H1 (cell line): Measurements from ENCODE around the gene ENPP3. TPM values are rescaled to one million over a fixed set of nuclear protein-coding genes. Genes with fewer than 3 reads are reported as not detected.

Source experiments
- CTCF ChIA-PET: fragments of 300-600 bp; sonication (Branson Sonifier 250); formaldehyde crosslinking; loops from one replicate; lab custom pipeline; 2021; ENCODE audit not compliant: partially characterized antibody; lab: Charles Lee
- POLR2A ChIA-PET: fragments of 300-600 bp; sonication (Branson Sonifier 250); formaldehyde crosslinking; loops from one replicate; lab custom pipeline; 2021; ENCODE audit warnings: inconsistent platforms; ENCODE audit not compliant: partially characterized antibody; lab: Charles Lee
- DNase-seq, 2 experiments: peaks; one replicate each; pipeline versions ENCODE4 v3.0.0 to v3.0.0-alpha.2; 2010 to 2022; ENCODE audit warnings: low spot score in 2 of 2, low read depth in 1 of 2, mixed read lengths in 1 of 2
- FAIRE-seq: peaks from 2 replicates; lab custom pipeline; 2011; peaks lifted over from hg19 to GRCh38; lab: Jason Lieb, UNC
- H2AFZ ChIP-seq: 2 replicates; pipeline ENCODE4 v1.8.1; 2012; ENCODE audit warnings: low read length, inconsistent platforms
- H2AK5ac ChIP-seq: 2 replicates; pipeline ENCODE4 v1.6.1; 2013; ENCODE audit warnings: low read depth, low read length
- H2BK120ac ChIP-seq: replicated peaks from 2 replicates; pipeline ENCODE3; 2013; ENCODE audit warnings: low read depth, low read length, inconsistent platforms
- H2BK12ac ChIP-seq: 2 replicates; pipeline ENCODE4 v1.6.1; 2013; ENCODE audit warnings: low read depth, low read length
- H2BK15ac ChIP-seq: 2 replicates; pipeline ENCODE4 v1.6.1; 2013; ENCODE audit warnings: low read length
- H2BK20ac ChIP-seq: 2 replicates; pipeline ENCODE4 v1.6.1; 2013; ENCODE audit warnings: low read length
- H2BK5ac ChIP-seq: 2 replicates; pipeline ENCODE4 v1.6.1; 2013; ENCODE audit warnings: low read depth, low read length
- H3K14ac ChIP-seq: 2 replicates; pipeline ENCODE4 v1.6.1; 2013; ENCODE audit warnings: inconsistent platforms; ENCODE audit not compliant: insufficient read length
- H3K18ac ChIP-seq: 2 replicates; pipeline ENCODE4 v1.6.1; 2013; ENCODE audit warnings: low read length; ENCODE audit errors: extremely low read depth
- H3K23ac ChIP-seq: 2 replicates; pipeline ENCODE4 v1.6.1; 2013; ENCODE audit warnings: inconsistent platforms; ENCODE audit not compliant: insufficient read length
- H3K23me2 ChIP-seq: 2 replicates; pipeline ENCODE4 v1.6.1; 2013; ENCODE audit warnings: low read depth, low read length
- H3K27ac ChIP-seq: 2 replicates; pipeline ENCODE4 v1.6.1; 2011; ENCODE audit warnings: low read depth, low read length, inconsistent platforms
- H3K27me3 ChIP-seq, 4 experiments: replicated peaks in 1 of 4; 1 replicate in 1 of 4; 2 replicates in 3 of 4; pipeline versions ENCODE4 v1.6.1 to v1.8.1; 2011 to 2013; ENCODE audit warnings: low read length in 3 of 4, mild to moderate bottlenecking in 3 of 4, inconsistent platforms in 2 of 4, mixed read lengths in 2 of 4, moderate library complexity in 1 of 4; ENCODE audit not compliant: control insufficient read depth in 3 of 4, insufficient read depth in 3 of 4; ENCODE audit errors: extremely low read depth in 1 of 4
- H3K36me3 ChIP-seq, 4 experiments: 2 replicates each; pipeline versions ENCODE4 v1.6.1 to v1.8.1; 2011 to 2013; ENCODE audit warnings: mild to moderate bottlenecking in 4 of 4, low read length in 3 of 4, moderate library complexity in 2 of 4, control low read depth in 1 of 4, inconsistent platforms in 1 of 4; ENCODE audit not compliant: insufficient read depth in 4 of 4, control insufficient read depth in 2 of 4
- H3K4ac ChIP-seq: replicated peaks from 2 replicates; pipeline ENCODE3; 2013; ENCODE audit warnings: low read length, low read depth, mixed read lengths, inconsistent platforms; ENCODE audit not compliant: insufficient read length
- H3K4me1 ChIP-seq, 4 experiments: replicated peaks in 1 of 4; 1 replicate in 1 of 4; 2 replicates in 3 of 4; pipeline versions ENCODE4 v1.6.1 to v1.8.1; 2011 to 2013; ENCODE audit warnings: low read length in 3 of 4, inconsistent platforms in 2 of 4, mixed read lengths in 1 of 4; ENCODE audit not compliant: insufficient read depth in 4 of 4, control insufficient read depth in 3 of 4
- H3K4me2 ChIP-seq, 2 experiments: 2 replicates each; pipeline versions ENCODE4 v1.6.1 to v1.8.1; 2011 to 2013; ENCODE audit warnings: low read depth in 2 of 2, low read length in 2 of 2, control low read depth in 1 of 2, inconsistent platforms in 1 of 2, mild to moderate bottlenecking in 1 of 2; ENCODE audit not compliant: insufficient read depth in 1 of 2
- H3K4me3 ChIP-seq, 4 experiments: fragments of 200-600, 300-600 bp in 1 of 4; sonication (generic), shearing (Covaris generic), sonication (Bioruptor Twin) in 1 of 4; 2 replicates each; pipeline versions ENCODE4 v1.5.1 to v1.8.1; 2011 to 2016; ENCODE audit warnings: low read length in 4 of 4, low read depth in 3 of 4, control low read depth in 2 of 4, inconsistent platforms in 2 of 4, mild to moderate bottlenecking in 2 of 4, mixed read lengths in 1 of 4, moderate library complexity in 1 of 4; ENCODE audit not compliant: insufficient read depth in 2 of 4; ENCODE audit errors: extremely low read depth in 1 of 4
- H3K56ac ChIP-seq: replicated peaks from 2 replicates; pipeline ENCODE3; 2013; ENCODE audit warnings: low read depth, mild to moderate bottlenecking, mixed read lengths, low read length, inconsistent platforms; ENCODE audit not compliant: insufficient read length
- H3K79me1 ChIP-seq: 2 replicates; pipeline ENCODE4 v1.6.1; 2013; ENCODE audit warnings: low read depth, low read length, control low read depth
- H3K79me2 ChIP-seq, 2 experiments: 2 replicates each; pipeline versions ENCODE4 v1.6.1 to v1.8.1; 2012 to 2013; ENCODE audit warnings: low read length in 2 of 2, mild to moderate bottlenecking in 2 of 2, inconsistent platforms in 1 of 2; ENCODE audit not compliant: insufficient read depth in 2 of 2, control insufficient read depth in 1 of 2
- H3K9ac ChIP-seq, 4 experiments: replicated peaks in 1 of 4; 1 replicate in 1 of 4; 2 replicates in 3 of 4; pipeline versions ENCODE4 v1.6.1 to v1.8.1; 2011 to 2013; ENCODE audit warnings: low read depth in 3 of 4, low read length in 3 of 4, control low read depth in 2 of 4, mild to moderate bottlenecking in 2 of 4, moderate library complexity in 2 of 4, inconsistent platforms in 1 of 4; ENCODE audit errors: extremely low read depth in 1 of 4
- H3K9me3 ChIP-seq, 2 experiments: 2 replicates each; pipeline versions ENCODE4 v1.6.1 to v1.8.1; 2012 to 2013; ENCODE audit warnings: mild to moderate bottlenecking in 2 of 2, moderate library complexity in 2 of 2, control low read depth in 1 of 2, inconsistent platforms in 1 of 2, low read depth in 1 of 2, low read length in 1 of 2, mixed read lengths in 1 of 2; ENCODE audit not compliant: insufficient read depth in 2 of 2
- H4K20me1 ChIP-seq, 2 experiments: replicated peaks in 1 of 2; 2 replicates each; pipeline versions ENCODE3 to v1.8.1; 2011 to 2013; ENCODE audit warnings: inconsistent platforms in 2 of 2, low read length in 2 of 2, mild to moderate bottlenecking in 1 of 2; ENCODE audit not compliant: insufficient read depth in 2 of 2, control insufficient read depth in 1 of 2
- H4K5ac ChIP-seq: 2 replicates; pipeline ENCODE4 v1.6.1; 2013; ENCODE audit warnings: low read length, low read depth, mixed read lengths, inconsistent platforms; ENCODE audit not compliant: insufficient read length
- H4K8ac ChIP-seq: 2 replicates; pipeline ENCODE4 v1.8.0; 2013; ENCODE audit warnings: mild to moderate bottlenecking, moderate library complexity, low read length, inconsistent platforms; ENCODE audit not compliant: insufficient read depth; ENCODE audit errors: extremely low read depth
- H4K91ac ChIP-seq: replicated peaks from 2 replicates; pipeline ENCODE3; 2013; ENCODE audit warnings: low read length, mixed read lengths, inconsistent platforms; ENCODE audit not compliant: insufficient read length
- GTF2F1 ChIP-seq: IDR thresholded peaks from 2 replicates; pipeline ENCODE4 v1.6.1; 2012; ENCODE audit warnings: low read depth, low read length, improper control_type of control experiment, borderline replicate concordance
- JUN ChIP-seq: IDR thresholded peaks from 2 replicates; pipeline ENCODE4 v1.6.1; 2011; ENCODE audit warnings: low read depth, mild to moderate bottlenecking, improper control_type of control experiment, low read length
- SIN3A ChIP-seq, 2 experiments: IDR thresholded peaks in 1 of 2; conservative IDR thresholded peaks in 1 of 2; 2 replicates each; pipeline ENCODE4 v1.6.1; 2011 to 2012; ENCODE audit warnings: low read length in 2 of 2, improper control_type of control experiment in 1 of 2, low read depth in 1 of 2, mild to moderate bottlenecking in 1 of 2
- SIX5 ChIP-seq: IDR thresholded peaks from 2 replicates; pipeline ENCODE4 v1.6.1; 2011; ENCODE audit warnings: mild to moderate bottlenecking, low read depth, low read length
- WGBS, 2 experiments: shearing (Covaris generic) in 1 of 2; methylation state at CpG; one replicate each; pipeline versions ENCODE4 v1.1.6 to v1.1.7; 2013 to 2015; ENCODE audit warnings: low lambda C conversion rate in 2 of 2, mixed read lengths in 2 of 2, inconsistent platforms in 1 of 2, low coverage in 1 of 2, missing lambda C conversion rate in 1 of 2; ENCODE audit not compliant: insufficient replicate concordance in 2 of 2, insufficient coverage in 1 of 2, insufficient read length in 1 of 2; ENCODE audit errors: extremely low coverage in 1 of 2, missing lambda C conversion rate in 1 of 2; 5-methylcytosine and 5-hydroxymethylcytosine counted together
- polyA plus RNA-seq, 7 experiments: library from polyadenylated mRNA; depleted of rRNA in 3 of 7; stranded (reverse) in 5 of 7; unstranded in 2 of 7; fragments of >200 nt in 5 of 7; fragments of 200-250 nt in 2 of 7; gene quantifications; 1 replicate in 5 of 7; 2 replicates in 1 of 7; 4 replicates in 1 of 7; pipeline versions ENCODE4 v1.2.1 to v1.2.3, GENCODE V29; 2011 to 2013; ENCODE audit warnings: missing spikeins in 2 of 7, mixed read lengths in 2 of 7
- total RNA-seq: library from RNA; stranded (reverse); fragmentation: NEBNext Ultra II Directional; extraction: Animal tissue kit (Norgen Biotek cat#: 25700); gene quantifications from 2 replicates; pipeline ENCODE4 v1.2.1, GENCODE V29; 2021
- TF ChIP-seq, protein P1 (sequence below): IDR thresholded peaks from 2 replicates; pipeline ENCODE4 v1.6.1; 2012; ENCODE audit warnings: inconsistent platforms

The ENPP3 gene
- total and polyA plus RNA-seq, 2 of the 8 experiments (the other 6 are each of a cell fraction or from before 2014, with no cell fraction given) = 0.11 TPM; not detected in 1

DNA sequence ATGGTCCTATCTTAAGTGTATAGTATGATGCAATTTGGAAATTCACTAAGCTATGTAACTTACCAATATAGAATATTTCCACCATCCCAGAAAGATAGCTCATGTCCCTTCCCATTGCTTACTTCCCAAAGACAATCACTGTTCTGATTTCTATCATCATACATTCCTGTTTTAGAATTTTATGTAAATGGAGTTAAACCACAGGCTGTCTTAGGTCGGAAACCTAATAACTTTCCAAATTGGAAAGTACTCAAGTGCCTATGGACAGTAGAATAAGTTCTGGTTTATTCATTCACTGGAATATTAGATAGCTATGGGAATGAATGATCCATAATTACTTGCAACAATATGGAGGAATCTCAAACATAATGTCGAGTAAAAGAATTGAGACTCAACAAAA lies 20.1 kb downstream of the ENPP3 start:
- POLR2A ChIA-PET = no interaction called here
- H3K79me2 ChIP-seq = no peaks in the 10 kb centered on the region
- H4K91ac ChIP-seq = no peak overlapping the region
- FAIRE-seq (no peak), DNase-seq (no peak)
- H4K20me1 ChIP-seq = no peaks in the 10 kb centered on the region
- H3K23me2 ChIP-seq = no peaks in the 10 kb centered on the region
- H3K27me3 ChIP-seq = no peaks in the 10 kb centered on the region; a peak in 1 of 7 replicates
- no peak overlapping the region for H2BK12ac ChIP-seq
- H2AK5ac ChIP-seq = no peak overlapping the region
- H3K56ac ChIP-seq = no peak overlapping the region
- no peaks in the 10 kb centered on the region for H3K36me3 ChIP-seq
- 90% methylated on average over 2 of the region's 2 CpGs; no CpG with 5 or more reads in 1 of the 2 experiments for WGBS, 2 experiments
- H3K27ac ChIP-seq = no peak overlapping the region
- no peak overlapping the region for H3K4me2 ChIP-seq
- H2BK5ac ChIP-seq = no peak overlapping the region
- H3K14ac ChIP-seq = no peak overlapping the region
- H3K9ac ChIP-seq = no peak overlapping the region
- H2BK15ac ChIP-seq = no peak overlapping the region
- H3K4ac ChIP-seq = no peak overlapping the region
- H2BK20ac ChIP-seq = no peak overlapping the region
- H3K23ac ChIP-seq = no peak overlapping the region
- no peak overlapping the region for H2AFZ ChIP-seq
- no peak overlapping the region for H3K4me3 ChIP-seq
- no peaks in the 10 kb centered on the region for H3K4me1 ChIP-seq
- H4K8ac ChIP-seq = no peak overlapping the region
- no peak overlapping the region for H2BK120ac ChIP-seq
- H3K9me3 ChIP-seq = no peaks in the 10 kb centered on the region
- H3K18ac ChIP-seq = no peak overlapping the region
- CTCF ChIA-PET = interaction anchor here (0.6 to 4.5 kb wide), 7 partner anchors 9 to 1633 kb away, joined by 3 to 21 read pairs (median 3); partner anchors contain the start of gene MED23
- TF ChIP-seq SIN3A (conservative IDR thresholded peaks at IDR 0.05 in 1 of 2, IDR thresholded peaks at IDR 0.05 in 1 of 2; ENCODE audit: low read depth in 1 of 2, low read length in 2 of 2) = no peak
- no peak for TF ChIP-seq JUN
- TF ChIP-seq, protein P1, sequence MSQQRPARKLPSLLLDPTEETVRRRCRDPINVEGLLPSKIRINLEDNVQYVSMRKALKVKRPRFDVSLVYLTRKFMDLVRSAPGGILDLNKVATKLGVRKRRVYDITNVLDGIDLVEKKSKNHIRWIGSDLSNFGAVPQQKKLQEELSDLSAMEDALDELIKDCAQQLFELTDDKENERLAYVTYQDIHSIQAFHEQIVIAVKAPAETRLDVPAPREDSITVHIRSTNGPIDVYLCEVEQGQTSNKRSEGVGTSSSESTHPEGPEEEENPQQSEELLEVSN = no peak
- no peak for TF ChIP-seq GTF2F1
- TF ChIP-seq SIX5 = no peak
- H3K79me1 ChIP-seq = no peaks in the 10 kb centered on the region
- no peak overlapping the region for H4K5ac ChIP-seq
